Measurements from ENCODE around the gene MS4A3. TPM values are rescaled to one million over a fixed set of nuclear protein-coding genes. Genes with fewer than 3 reads are reported as not detected.

MS4A3 gene
- total RNA-seq, 1 donor from 2014 or later = not detected

- intact Hi-C loops (cut with DNase I) = no loop called here
- no peak for DNase-seq (ENCODE audit: extremely low spot score in 2 of 2)
- Histone ChIP-seq H3K4me3 (no peak overlapping the region), H3K9me3 (no peaks in the 10 kb centered on the region), H3K4me1 (no peaks in the 10 kb centered on the region), H3K36me3 (no peaks in the 10 kb centered on the region), H3K27me3 (no peaks in the 10 kb centered on the region), H3K27ac (no peak overlapping the region)
- TF ChIP-seq POLR2AphosphoS5 (IDR thresholded peaks at IDR 0.05; ENCODE audit: insufficient read depth in 1 of 2, low read depth in 1 of 2) = no peak
- no peak for TF ChIP-seq POLR2A (IDR thresholded peaks at IDR 0.05)
Measured at GRCh38 chr11:60080535-60080934, 24.1 kb downstream of the MS4A3 start.

- intact Hi-C loops (cut with DNase I) = no loop called here
- H3K4me1 ChIP-seq = no peaks in the 10 kb centered on the region
- TF ChIP-seq POLR2A (IDR thresholded peaks at IDR 0.05) (no peak), CTCF (IDR thresholded peaks at IDR 0.05) (no peak)
- H3K4me3 ChIP-seq = no peak overlapping the region
- no peaks in the 10 kb centered on the region for H3K9me3 ChIP-seq
- H3K27ac ChIP-seq = no peak overlapping the region
- no peak for DNase-seq (ENCODE audit: extremely low spot score in 2 of 2)
- no peaks in the 10 kb centered on the region for H3K27me3 ChIP-seq
- no peaks in the 10 kb centered on the region for H3K36me3 ChIP-seq
Measured at GRCh38 chr11:60084631-60085273, 28.3 kb downstream of the MS4A3 start.

- no peak overlapping the region for H3K27ac ChIP-seq
- H3K4me1 ChIP-seq = no peaks in the 10 kb centered on the region
- no peaks in the 10 kb centered on the region for H3K36me3 ChIP-seq
- TF ChIP-seq POLR2A (IDR thresholded peaks at IDR 0.05) (no peak), POLR2AphosphoS5 (IDR thresholded peaks at IDR 0.05; ENCODE audit: insufficient read depth in 1 of 2, low read depth in 1 of 2) (no peak), CTCF (IDR thresholded peaks at IDR 0.05) (no peak)
- no peak overlapping the region for H3K4me3 ChIP-seq
- no peaks in the 10 kb centered on the region for H3K9me3 ChIP-seq
- no peaks in the 10 kb centered on the region for H3K27me3 ChIP-seq
- intact Hi-C loops (cut with DNase I) = no loop called here
- no peak for DNase-seq (ENCODE audit: extremely low spot score in 2 of 2)
Measured at GRCh38 chr11:60085909-60086308, 29.4 kb downstream of the MS4A3 start.

- H3K9me3 ChIP-seq = no peaks in the 10 kb centered on the region
Measured at GRCh38 chr11:60087239-60087638, 30.8 kb downstream of the MS4A3 start.

GRCh38 chr11:60088364-60088763 is 31.9 kb downstream of the MS4A3 start, which contains the start of gene MS4A2:
Gene MS4A2, plus strand, starts transcription at chr11:60088664. Its CDS starts 102 bp downstream, at chr11:60088766.
- H3K9me3 ChIP-seq = no peaks in the 10 kb centered on the region
- DNase-seq (ENCODE audit: extremely low spot score in 2 of 2) = no peak
- no peak within 1 kb of the TSS for H3K27ac ChIP-seq
- H3K27me3 ChIP-seq = no peaks in the 10 kb centered on the region
- H3K4me1 ChIP-seq = no peaks in the 10 kb centered on the region
- TF ChIP-seq CTCF (IDR thresholded peaks at IDR 0.05) (no peak), POLR2AphosphoS5 (IDR thresholded peaks at IDR 0.05; ENCODE audit: insufficient read depth in 1 of 2, low read depth in 1 of 2) (no peak), POLR2A (IDR thresholded peaks at IDR 0.05) (no peak)
- H3K36me3 ChIP-seq = no peaks in the 10 kb centered on the region
- intact Hi-C loops (cut with DNase I) = no loop called here
- no peak within 1 kb of the TSS for H3K4me3 ChIP-seq

More at GRCh38 chr11:60087239-60087638, 30.8 kb downstream of the MS4A3 start:
- Histone ChIP-seq H3K4me3 (no peak overlapping the region), H3K27me3 (no peaks in the 10 kb centered on the region), H3K4me1 (no peaks in the 10 kb centered on the region), H3K27ac (no peak overlapping the region), H3K36me3 (no peaks in the 10 kb centered on the region)
- no peak for DNase-seq (ENCODE audit: extremely low spot score in 2 of 2)
- TF ChIP-seq POLR2A (IDR thresholded peaks at IDR 0.05) (no peak), POLR2AphosphoS5 (IDR thresholded peaks at IDR 0.05; ENCODE audit: insufficient read depth in 1 of 2, low read depth in 1 of 2) (no peak), CTCF (IDR thresholded peaks at IDR 0.05) (no peak)
- intact Hi-C loops (cut with DNase I) = no loop called here

All from vagina (tissue), 2 donors.